ENCODE data around the gene TSC2.

DNA sequence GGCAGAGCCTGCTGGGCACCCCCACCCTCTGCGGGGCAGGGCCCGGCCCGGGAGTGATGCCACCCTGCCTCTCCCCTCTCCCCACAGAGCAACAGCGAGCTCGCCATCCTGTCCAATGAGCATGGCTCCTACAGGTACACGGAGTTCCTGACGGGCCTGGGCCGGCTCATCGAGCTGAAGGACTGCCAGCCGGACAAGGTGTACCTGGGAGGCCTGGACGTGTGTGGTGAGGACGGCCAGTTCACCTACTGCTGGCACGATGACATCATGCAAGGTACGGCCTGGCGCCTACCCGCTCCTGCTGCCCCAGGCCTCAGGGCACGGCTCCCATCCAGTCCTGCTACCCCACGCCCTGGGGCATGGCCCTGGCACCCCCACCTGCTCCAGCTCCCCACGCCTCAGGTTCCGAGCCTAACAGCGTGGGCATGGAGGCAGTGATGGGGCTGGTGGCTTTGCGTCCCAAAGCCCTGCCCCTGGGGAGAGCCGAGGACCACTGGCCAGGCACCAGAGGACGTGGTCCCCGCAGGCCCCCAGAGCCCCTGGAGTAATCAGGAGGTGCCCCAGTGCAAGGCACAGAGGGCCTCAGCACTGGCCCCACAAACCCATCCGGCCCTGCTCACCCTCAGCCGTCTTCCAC is 38.4 kb downstream of the TSC2 start:
- TF ChIP-seq, protein P1, sequence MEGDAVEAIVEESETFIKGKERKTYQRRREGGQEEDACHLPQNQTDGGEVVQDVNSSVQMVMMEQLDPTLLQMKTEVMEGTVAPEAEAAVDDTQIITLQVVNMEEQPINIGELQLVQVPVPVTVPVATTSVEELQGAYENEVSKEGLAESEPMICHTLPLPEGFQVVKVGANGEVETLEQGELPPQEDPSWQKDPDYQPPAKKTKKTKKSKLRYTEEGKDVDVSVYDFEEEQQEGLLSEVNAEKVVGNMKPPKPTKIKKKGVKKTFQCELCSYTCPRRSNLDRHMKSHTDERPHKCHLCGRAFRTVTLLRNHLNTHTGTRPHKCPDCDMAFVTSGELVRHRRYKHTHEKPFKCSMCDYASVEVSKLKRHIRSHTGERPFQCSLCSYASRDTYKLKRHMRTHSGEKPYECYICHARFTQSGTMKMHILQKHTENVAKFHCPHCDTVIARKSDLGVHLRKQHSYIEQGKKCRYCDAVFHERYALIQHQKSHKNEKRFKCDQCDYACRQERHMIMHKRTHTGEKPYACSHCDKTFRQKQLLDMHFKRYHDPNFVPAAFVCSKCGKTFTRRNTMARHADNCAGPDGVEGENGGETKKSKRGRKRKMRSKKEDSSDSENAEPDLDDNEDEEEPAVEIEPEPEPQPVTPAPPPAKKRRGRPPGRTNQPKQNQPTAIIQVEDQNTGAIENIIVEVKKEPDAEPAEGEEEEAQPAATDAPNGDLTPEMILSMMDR (conservative IDR thresholded peaks at IDR 0.05): no peak
- TF ChIP-seq EZH2 (IDR thresholded peaks at IDR 0.05; ENCODE audit: low read depth): no peak
